HCT116 (cell line): Measurements from ENCODE around the gene CARD18. TPM values are rescaled to one million over a fixed set of nuclear protein-coding genes. Genes with fewer than 3 reads are reported as not detected.

Experiments used
- ATAC-seq: fragments of 200-7000 bp; cut with Tn5 transposase; 2 replicates; pipeline ENCODE4 v1.9.1; 2020; ENCODE audit warnings: mild to moderate bottlenecking, moderate library complexity
- BruUV-seq: library from RNA; stranded (reverse); fragments of 400-500 nt; replicated peaks from 2 replicates; lab custom pipeline; 2021; lab: Mats Ljungman, UMichigan
- CTCF ChIA-PET: fragments of 300-600 bp; sonication (Branson Sonifier 250); formaldehyde crosslinking; loops from one replicate; lab custom pipeline; 2021; ENCODE audit warnings: antibody characterized with exemption; lab: Charles Lee
- POLR2A ChIA-PET: fragments of 300-600, 350-600 bp; sonication (Branson Sonifier 250); formaldehyde crosslinking; loops from one replicate; lab custom pipeline; 2021; ENCODE audit warnings: antibody characterized with exemption; lab: Charles Lee
- RAD21 ChIA-PET, 2 experiments: fragments of 300-600 bp; sonication (Branson Sonifier 250); formaldehyde crosslinking; loops; one replicate each; lab custom pipeline; 2023; ENCODE audit warnings: low total read pairs in 2 of 2; ENCODE audit not compliant: uncharacterized antibody in 2 of 2, unreplicated experiment in 2 of 2, low non-redundant PET in 1 of 2; lab: Charles Lee
- DNase-seq: peaks from one replicate; pipeline ENCODE4 v3.0.0-alpha.2; 2010; ENCODE audit warnings: low read depth, low spot score
- H2AFZ ChIP-seq: fragments of 200-600 bp; shearing (Covaris generic), sonication (generic); 2 replicates; pipeline ENCODE4 v1.6.1; 2017; ENCODE audit warnings: low read depth, mixed run types, mixed read lengths, antibody characterized with exemption, low read length; ENCODE audit not compliant: poor library complexity, severe bottlenecking
- H3K27ac ChIP-seq: 2 replicates; pipeline ENCODE4 v1.5.1; 2012; ENCODE audit warnings: low read depth, low read length
- H3K27me3 ChIP-seq: fragments of 200-600 bp; sonication (generic); 2 replicates; pipeline ENCODE4 v1.6.1; 2016; ENCODE audit warnings: mixed run types, low read length, mixed read lengths; ENCODE audit not compliant: insufficient read depth
- H3K36me3 ChIP-seq, 2 experiments: fragments of 200-500 bp in 1 of 2; fragments of 200-600 bp in 1 of 2; sonication (Bioruptor generic) in 1 of 2; sonication (generic) in 1 of 2; 2 replicates each; pipeline versions ENCODE4 v1.5.1 to v1.6.1; 2014 to 2016; ENCODE audit warnings: low read length in 2 of 2, inconsistent platforms in 1 of 2, mixed read lengths in 1 of 2, mixed run types in 1 of 2; ENCODE audit not compliant: insufficient read depth in 2 of 2, control insufficient read depth in 1 of 2
- H3K4me1 ChIP-seq, 2 experiments: fragments of 200-600 bp in 1 of 2; sonication (generic) in 1 of 2; 2 replicates each; pipeline versions ENCODE4 v1.5.1 to v1.6.1; 2012 to 2017; ENCODE audit warnings: low read length in 2 of 2, inconsistent platforms in 1 of 2, mild to moderate bottlenecking in 1 of 2, mixed read lengths in 1 of 2, mixed run types in 1 of 2, moderate library complexity in 1 of 2; ENCODE audit not compliant: insufficient read depth in 2 of 2, control insufficient read depth in 1 of 2
- H3K4me2 ChIP-seq: fragments of 200-600 bp; sonication (generic); 2 replicates; pipeline ENCODE4 v1.6.1; 2017; ENCODE audit warnings: mixed run types, low read length, mixed read lengths
- H3K4me3 ChIP-seq, 2 experiments: fragments of 200-600 bp in 1 of 2; sonication (generic) in 1 of 2; replicated peaks in 1 of 2; 2 replicates each; pipeline ENCODE4 v1.5.1; 2011 to 2016; ENCODE audit warnings: low read length in 2 of 2, control low read depth in 1 of 2, low read depth in 1 of 2, mild to moderate bottlenecking in 1 of 2, mixed read lengths in 1 of 2, mixed run types in 1 of 2
- H3K79me2 ChIP-seq: fragments of 200-600 bp; sonication (generic); 2 replicates; pipeline ENCODE4 v1.6.1; 2017; ENCODE audit warnings: mild to moderate bottlenecking, mixed run types, low read length, moderate library complexity, mixed read lengths; ENCODE audit not compliant: insufficient read depth
- H3K9ac ChIP-seq: fragments of 200-600 bp; sonication (generic); 2 replicates; pipeline ENCODE4 v1.6.1; 2016; ENCODE audit warnings: low read length, mixed read lengths
- H3K9me2 ChIP-seq: fragments of 200-600 bp; sonication (generic), shearing (Covaris generic); 2 replicates; pipeline ENCODE4 v1.6.1; 2017; ENCODE audit warnings: mixed run types, mild to moderate bottlenecking, moderate library complexity; ENCODE audit not compliant: insufficient read depth
- H3K9me3 ChIP-seq, 2 experiments: fragments of 200-500 bp in 1 of 2; fragments of 200-600 bp in 1 of 2; sonication (Bioruptor generic) in 1 of 2; sonication (generic) in 1 of 2; 2 replicates each; pipeline ENCODE4 v1.6.1; 2014 to 2017; ENCODE audit warnings: low read length in 2 of 2, mixed read lengths in 2 of 2, inconsistent platforms in 1 of 2, low read depth in 1 of 2, mild to moderate bottlenecking in 1 of 2, mixed run types in 1 of 2, moderate library complexity in 1 of 2; ENCODE audit not compliant: control insufficient read depth in 1 of 2, insufficient read depth in 1 of 2
- H4K20me1 ChIP-seq: fragments of 200-600 bp; sonication (generic), shearing (Covaris generic); 2 replicates; pipeline ENCODE4 v1.6.1; 2017; ENCODE audit warnings: mixed run types, mild to moderate bottlenecking, moderate library complexity; ENCODE audit not compliant: insufficient read depth
- CTCF ChIP-seq, 3 experiments: fragments of 200-600 bp in 1 of 3; sonication (generic) in 1 of 3; IDR thresholded peaks in 2 of 3; conservative IDR thresholded peaks in 1 of 3; 2 replicates each; pipeline ENCODE4 v1.5.1; 2012 to 2017; ENCODE audit warnings: low read depth in 2 of 3, low read length in 2 of 3, antibody characterized with exemption in 1 of 3, borderline replicate concordance in 1 of 3, control low read depth in 1 of 3, mild to moderate bottlenecking in 1 of 3, mixed read lengths in 1 of 3, mixed run types in 1 of 3, moderate library complexity in 1 of 3; ENCODE audit not compliant: insufficient read depth in 1 of 3
- POLR2AphosphoS5 ChIP-seq: IDR thresholded peaks from 2 replicates; pipeline ENCODE4 v1.6.1; 2011; ENCODE audit warnings: mild to moderate bottlenecking, low read depth, low read length, moderate library complexity
- TCF7L2 ChIP-seq: IDR thresholded peaks from 2 replicates; pipeline ENCODE4 v1.7.0; 2011; ENCODE audit warnings: borderline replicate concordance, inconsistent platforms; ENCODE audit not compliant: insufficient read depth, insufficient read length; ENCODE audit errors: extremely low read depth
- intact Hi-C: fragments of 100-400 bp; cut with micrococcal nuclease; formaldehyde crosslinking; loops from 2 replicates; pipeline ENCODE4 v1.10.0; 2022
- total RNA-seq: library from RNA; stranded (reverse); gene quantifications from one replicate; pipeline ENCODE4 v1.2.1, GENCODE V29; 2021; ENCODE audit not compliant: unreplicated experiment

The CARD18 gene
- total RNA-seq, 1 experiment from 2014 or later, result not detected

GRCh38 chr11:105111145-105111944, 28.2 kb downstream of the CARD18 start (continued):
- TF ChIP-seq CTCF (IDR thresholded peaks at IDR 0.05 in 2 of 3, conservative IDR thresholded peaks at IDR 0.05 in 1 of 3; ENCODE audit: borderline replicate concordance in 1 of 3, insufficient read depth in 1 of 3, low read depth in 2 of 3, low read length in 2 of 3), result no peak

GRCh38 chr11:105110688-105111030, 28.9 kb downstream of the CARD18 start:
- intact Hi-C loops, result no loop called here
- Histone ChIP-seq H2AFZ (no peak overlapping the region), H3K9ac (no peak overlapping the region), H3K9me3 (no peaks in the 10 kb centered on the region), H4K20me1 (no peaks in the 10 kb centered on the region), H3K27ac (no peak overlapping the region), H3K9me2 (no peaks in the 10 kb centered on the region), H3K4me2 (no peak overlapping the region), H3K4me1 (no peaks in the 10 kb centered on the region), H3K36me3 (no peaks in the 10 kb centered on the region), H3K79me2 (no peaks in the 10 kb centered on the region), H3K4me3 (no peak overlapping the region), H3K27me3 (no peaks in the 10 kb centered on the region)
- ChIA-PET POLR2A (no interaction called here), RAD21 (no interaction called here), CTCF (no interaction called here)
- DNase-seq (no peak), ATAC-seq (no peak)
- TF ChIP-seq TCF7L2, result no peak
- no peak for TF ChIP-seq POLR2AphosphoS5
- no TSS peak for BruUV-seq
